ENCODE measurements around the gene PROK2.

GRCh38 chr3:71831599-71831998 is 46.7 kb upstream of the PROK2 start:
- TF ChIP-seq EZH2 (IDR thresholded peaks at IDR 0.05) (no peak), EZH2phosphoT487 (IDR thresholded peaks at IDR 0.05) (no peak)
